IMR-90 (cell line): Measurements from ENCODE around the gene ACOXL. TPM values are rescaled to one million over a fixed set of nuclear protein-coding genes. Genes with fewer than 3 reads are reported as not detected.

Experiments used
- ATAC-seq: fragments of 200-7000 bp; cut with Tn5 transposase; 2 replicates; pipeline ENCODE4 v1.9.1; 2020; ENCODE audit warnings: low read depth, mild to moderate bottlenecking, moderate library complexity
- BruUV-seq: library from RNA; stranded (reverse); fragments of 400-500 nt; replicated peaks from 2 replicates; lab custom pipeline; 2021; lab: Mats Ljungman, UMichigan
- CTCF ChIA-PET: fragments of 300-600 bp; formaldehyde crosslinking; extraction: SDS; loops from one replicate; lab custom pipeline; 2021; ENCODE audit warnings: antibody characterized with exemption; lab: Yijun Ruan, JAX
- POLR2A ChIA-PET: fragments of 300-600 bp; sonication (Branson Sonifier 250); formaldehyde crosslinking; loops from one replicate; lab custom pipeline; 2022; ENCODE audit warnings: antibody characterized with exemption; ENCODE audit not compliant: unreplicated experiment; lab: Charles Lee
- DNase-seq: peaks from one replicate; pipeline ENCODE4 v3.0.0; 2013
- H2AFZ ChIP-seq: replicated peaks from 2 replicates; pipeline ENCODE3; 2013; ENCODE audit warnings: low read length, mild to moderate bottlenecking; ENCODE audit not compliant: poor library complexity
- H2AK5ac ChIP-seq: 2 replicates; pipeline ENCODE4 v1.6.1; 2013; ENCODE audit warnings: low read depth, low read length, inconsistent platforms
- H2AK9ac ChIP-seq: replicated peaks from 2 replicates; pipeline ENCODE3; 2013; ENCODE audit warnings: mild to moderate bottlenecking, low read depth, low read length, moderate library complexity; ENCODE audit not compliant: poor library complexity
- H2BK120ac ChIP-seq: 2 replicates; pipeline ENCODE4 v1.6.1; 2013; ENCODE audit warnings: low read depth, low read length, inconsistent platforms
- H2BK15ac ChIP-seq: 3 replicates; pipeline ENCODE4 v1.6.1; 2013; ENCODE audit warnings: low read depth, low read length, inconsistent platforms
- H2BK20ac ChIP-seq: 2 replicates; pipeline ENCODE4 v1.6.1; 2013; ENCODE audit warnings: low read depth, mild to moderate bottlenecking, inconsistent platforms, low read length, moderate library complexity
- H2BK5ac ChIP-seq: 2 replicates; pipeline ENCODE4 v1.6.1; 2013; ENCODE audit warnings: mild to moderate bottlenecking, low read depth, low read length, inconsistent platforms; ENCODE audit not compliant: poor library complexity, severe bottlenecking
- H3K14ac ChIP-seq: replicated peaks from 2 replicates; pipeline ENCODE4 v1.6.1; 2013; ENCODE audit warnings: low read depth, low read length, inconsistent platforms
- H3K18ac ChIP-seq: 2 replicates; pipeline ENCODE4 v1.6.1; 2013; ENCODE audit warnings: low read depth, low read length, control low read depth
- H3K23ac ChIP-seq: 2 replicates; pipeline ENCODE4 v1.6.1; 2013; ENCODE audit warnings: low read depth, low read length, inconsistent platforms
- H3K27ac ChIP-seq: 2 replicates; pipeline ENCODE4 v1.5.1; 2013; ENCODE audit warnings: mild to moderate bottlenecking, control low read depth, low read length; ENCODE audit not compliant: insufficient read depth
- H3K27me3 ChIP-seq: 2 replicates; pipeline ENCODE4 v1.6.1; 2013; ENCODE audit warnings: low read length; ENCODE audit not compliant: control insufficient read depth, insufficient read depth
- H3K36me3 ChIP-seq: 2 replicates; pipeline ENCODE4 v1.6.1; 2013; ENCODE audit warnings: low read length, mixed read lengths; ENCODE audit not compliant: control insufficient read depth, insufficient read depth
- H3K4ac ChIP-seq: 2 replicates; pipeline ENCODE4 v1.6.1; 2013; ENCODE audit warnings: low read depth, low read length, inconsistent platforms
- H3K4me1 ChIP-seq: 2 replicates; pipeline ENCODE4 v1.6.1; 2013; ENCODE audit warnings: low read length, mixed read lengths; ENCODE audit not compliant: control insufficient read depth, insufficient read depth
- H3K4me2 ChIP-seq: 2 replicates; pipeline ENCODE4 v1.6.1; 2013; ENCODE audit warnings: low read depth, mild to moderate bottlenecking, control low read depth, low read length, moderate library complexity
- H3K4me3 ChIP-seq: 2 replicates; pipeline ENCODE4 v1.5.1; 2013; ENCODE audit warnings: low read depth, mild to moderate bottlenecking, control low read depth, low read length, moderate library complexity; ENCODE audit not compliant: insufficient read depth
- H3K56ac ChIP-seq: 2 replicates; pipeline ENCODE4 v1.6.1; 2013; ENCODE audit warnings: low read length, inconsistent platforms; ENCODE audit not compliant: insufficient read depth; ENCODE audit errors: extremely low read depth
- H3K79me1 ChIP-seq, 2 experiments: 2 replicates each; pipeline ENCODE4 v1.6.1; 2013; ENCODE audit warnings: low read length in 2 of 2, inconsistent platforms in 1 of 2, low read depth in 1 of 2
- H3K9ac ChIP-seq: 2 replicates; pipeline ENCODE4 v1.6.1; 2013; ENCODE audit warnings: low read depth, low read length, control low read depth
- H3K9me1 ChIP-seq: 2 replicates; pipeline ENCODE4 v1.6.1; 2013; ENCODE audit warnings: low read length, inconsistent platforms; ENCODE audit not compliant: insufficient read depth
- H3K9me3 ChIP-seq: 2 replicates; pipeline ENCODE4 v1.6.1; 2013; ENCODE audit warnings: low read length; ENCODE audit not compliant: control insufficient read depth, insufficient read depth
- H4K20me1 ChIP-seq: 2 replicates; pipeline ENCODE4 v1.6.1; 2013; ENCODE audit warnings: low read length, inconsistent platforms; ENCODE audit not compliant: insufficient read depth
- H4K5ac ChIP-seq: 2 replicates; pipeline ENCODE4 v1.6.1; 2013; ENCODE audit warnings: mild to moderate bottlenecking, low read depth, low read length, control low read depth
- H4K8ac ChIP-seq, 2 experiments: 2 replicates each; pipeline ENCODE4 v1.6.1; 2013; ENCODE audit warnings: low read depth in 2 of 2, low read length in 2 of 2, control low read depth in 1 of 2, inconsistent platforms in 1 of 2
- H4K91ac ChIP-seq: 2 replicates; pipeline ENCODE4 v1.6.1; 2013; ENCODE audit warnings: low read depth, low read length, inconsistent platforms; ENCODE audit not compliant: insufficient read depth
- FOS ChIP-seq: fragments of 150-350 bp; IDR thresholded peaks from 2 replicates; pipeline ENCODE4 v1.6.1; 2016; ENCODE audit warnings: low read depth, low read length
- RFX5 ChIP-seq: IDR thresholded peaks from 2 replicates; pipeline ENCODE4 v1.8.0; 2012; ENCODE audit warnings: low read depth, mild to moderate bottlenecking, low read length, moderate library complexity
- dilution Hi-C: fragments of 300-500 bp; cut with HindIII; formaldehyde crosslinking; loops from one replicate; pipeline ENCODE4 v1.14.3; 2018; ENCODE audit warnings: low sequenced_read_pairs; ENCODE audit not compliant: unreplicated experiment
- in situ Hi-C: fragments of 300-500 bp; cut with MboI; formaldehyde crosslinking; loops from 3 replicates; pipeline ENCODE4 v1.14.3; 2019; ENCODE audit warnings: low sequenced_read_pairs, inconsistent platforms, mixed read lengths
- intact Hi-C: fragments of 100-400 bp; cut with micrococcal nuclease; formaldehyde crosslinking; loops from 2 replicates; pipeline ENCODE4 v1.10.0; 2022
- polyA plus RNA-seq, 3 experiments: library from polyadenylated mRNA; depleted of rRNA; stranded (reverse); fragments of >200 nt; gene quantifications; 2 replicates each; pipeline ENCODE4 v1.2.3, GENCODE V29; 2012; ENCODE audit warnings: low replicate concordance in 1 of 3
- total RNA-seq: library from RNA; depleted of rRNA; stranded (reverse); fragments of >200 nt; gene quantifications from 2 replicates; pipeline ENCODE4 v1.2.3, GENCODE V29; 2012

ACOXL gene
- total and polyA plus RNA-seq, 2 of the 4 experiments (the other 2 are of a cell fraction): not detected

- H3K4me3 ChIP-seq: no peak overlapping the region
- no TSS peak for BruUV-seq
- TF ChIP-seq FOS: no peak
- no peak for TF ChIP-seq RFX5
- in situ Hi-C loops: no loop called here
- H3K4me1 ChIP-seq: no peaks in the 10 kb centered on the region
- H2BK120ac ChIP-seq: no peak overlapping the region
- ChIA-PET CTCF (interaction anchor here (0.6 kb wide), 1 partner anchor 1971 kb away, joined by 3 read pairs; no protein-coding TSS in a partner anchor), POLR2A (no interaction called here)
- H4K91ac ChIP-seq: no peak overlapping the region
- no peak overlapping the region for H2BK5ac ChIP-seq
- H3K9me3 ChIP-seq: no peaks in the 10 kb centered on the region
- no peak overlapping the region for H2AK5ac ChIP-seq
- H3K4me2 ChIP-seq: no peak overlapping the region
- no peak for ATAC-seq
- no peaks in the 10 kb centered on the region for H3K36me3 ChIP-seq
- H3K18ac ChIP-seq: no peak overlapping the region
- no peak overlapping the region for H2AFZ ChIP-seq
- H3K79me1 ChIP-seq: no peaks in the 10 kb centered on the region
- no peak overlapping the region for H2BK20ac ChIP-seq
- H2BK15ac ChIP-seq: no peak overlapping the region
- H2AK9ac ChIP-seq: no peak overlapping the region
- no peaks in the 10 kb centered on the region for H3K9me1 ChIP-seq
- no peak overlapping the region for H3K4ac ChIP-seq
- H3K9ac ChIP-seq: no peak overlapping the region
- H4K20me1 ChIP-seq: no peaks in the 10 kb centered on the region; the same call in 1 of the 2 replicates
- no peak overlapping the region for H4K8ac ChIP-seq
- no peak overlapping the region for H3K14ac ChIP-seq
- no peak overlapping the region for H3K56ac ChIP-seq
- no peak for DNase-seq
- peaks cover 21% of the 10 kb centered on the region for H3K27me3 ChIP-seq
- H3K23ac ChIP-seq: no peak overlapping the region
- H4K5ac ChIP-seq: no peak overlapping the region
- dilution Hi-C loops: no loop called here
- H3K27ac ChIP-seq: no peak overlapping the region
- intact Hi-C loops: no loop called here
Measured at GRCh38 chr2:110790907-110791306, 58.5 kb downstream of the ACOXL start.
